ENCODE data around the gene MTF2. TPM values are rescaled to one million over a fixed set of nuclear protein-coding genes. Genes with fewer than 3 reads are reported as not detected.
"Not testable (repeated sequence)": the region's sequence is repeated elsewhere in the genome, so short reads cannot be mapped to it uniquely, and the experiment has no call there.

The MTF2 gene
- total and polyA plus RNA-seq, 3 donors from 2014 or later: 32.2 to 68.3 (median 57.4) TPM

- Histone ChIP-seq H3K27me3 (no peaks in the 10 kb centered on the region), H3K36me3 (ENCODE audit: low read depth, missing control alignments) (no peaks in the 10 kb centered on the region), H3K27ac (no peak overlapping the region), H3K4me3 (no peak overlapping the region), H3K9me3 (no peaks in the 10 kb centered on the region), H3K4me1 (no peaks in the 10 kb centered on the region)
- 35 to 57% methylated on average over 1 of the region's 1 CpG for WGBS, 2 donors
- DNase-seq: no peak
- TF ChIP-seq, protein P1, sequence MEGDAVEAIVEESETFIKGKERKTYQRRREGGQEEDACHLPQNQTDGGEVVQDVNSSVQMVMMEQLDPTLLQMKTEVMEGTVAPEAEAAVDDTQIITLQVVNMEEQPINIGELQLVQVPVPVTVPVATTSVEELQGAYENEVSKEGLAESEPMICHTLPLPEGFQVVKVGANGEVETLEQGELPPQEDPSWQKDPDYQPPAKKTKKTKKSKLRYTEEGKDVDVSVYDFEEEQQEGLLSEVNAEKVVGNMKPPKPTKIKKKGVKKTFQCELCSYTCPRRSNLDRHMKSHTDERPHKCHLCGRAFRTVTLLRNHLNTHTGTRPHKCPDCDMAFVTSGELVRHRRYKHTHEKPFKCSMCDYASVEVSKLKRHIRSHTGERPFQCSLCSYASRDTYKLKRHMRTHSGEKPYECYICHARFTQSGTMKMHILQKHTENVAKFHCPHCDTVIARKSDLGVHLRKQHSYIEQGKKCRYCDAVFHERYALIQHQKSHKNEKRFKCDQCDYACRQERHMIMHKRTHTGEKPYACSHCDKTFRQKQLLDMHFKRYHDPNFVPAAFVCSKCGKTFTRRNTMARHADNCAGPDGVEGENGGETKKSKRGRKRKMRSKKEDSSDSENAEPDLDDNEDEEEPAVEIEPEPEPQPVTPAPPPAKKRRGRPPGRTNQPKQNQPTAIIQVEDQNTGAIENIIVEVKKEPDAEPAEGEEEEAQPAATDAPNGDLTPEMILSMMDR (IDR thresholded peaks at IDR 0.05): no peak
- no peak for TF ChIP-seq POLR2A (IDR thresholded peaks at IDR 0.05)
- intact Hi-C loops (cut with DNase I; ENCODE audit: low total_unique reads): no loop called here
These were observed 93.7 kb downstream of the MTF2 start for GRCh38 chr1:93172778-93173177.

DNA sequence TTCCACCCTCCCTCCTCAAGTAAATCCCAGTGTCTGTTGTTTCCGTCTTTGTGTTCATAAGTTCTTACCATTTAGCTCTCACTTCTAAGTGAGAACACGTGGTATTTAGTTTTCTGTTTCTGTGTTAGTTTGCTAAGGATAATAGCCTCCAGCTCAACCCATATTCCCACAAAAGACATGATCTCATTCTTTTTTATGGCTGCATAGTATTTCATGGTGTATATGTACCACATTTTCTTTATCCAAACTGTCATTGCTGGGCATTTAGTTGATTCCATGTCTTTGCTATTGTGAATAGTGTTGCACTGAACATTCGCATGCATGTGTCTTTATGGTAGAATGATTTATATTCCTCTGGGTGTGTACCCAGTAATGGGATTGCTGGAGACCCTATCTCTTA is 95.6 kb downstream of the MTF2 start:
- intact Hi-C loops (cut with DNase I; ENCODE audit: low total_unique reads); DNase-seq; H3K4me3 ChIP-seq; H3K36me3 ChIP-seq (ENCODE audit: low read depth, missing control alignments); H3K27ac ChIP-seq; H3K4me1 ChIP-seq; H3K9me3 ChIP-seq; H3K27me3 ChIP-seq: not testable (repeated sequence)
- WGBS, 2 donors: 95 to 99% methylated on average over 3 of the region's 3 CpGs

DNA sequence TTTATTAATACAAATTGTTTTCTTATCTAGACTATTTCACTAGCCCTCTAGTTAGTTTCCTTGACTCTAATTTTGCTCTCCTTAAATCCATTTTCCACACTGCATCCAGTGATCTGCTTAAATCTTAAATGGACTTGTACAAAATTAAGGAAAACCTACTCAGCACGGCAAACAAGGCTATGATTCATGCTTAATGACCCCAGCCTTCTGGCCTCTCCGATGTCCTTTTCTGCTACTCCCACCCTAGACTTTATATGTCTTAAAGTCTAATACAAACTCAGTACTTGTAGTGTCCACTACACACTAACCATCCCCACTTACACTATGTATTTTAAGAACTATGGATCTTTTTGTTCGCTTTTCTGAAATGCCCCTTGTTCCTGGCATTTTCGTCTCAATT is 98.9 kb downstream of the MTF2 start:
- Histone ChIP-seq H3K4me3 (peak overlapping the region in 1 of 2 donors; percentile 99), H3K27ac (no peak overlapping the region), H3K4me1 (peaks cover 4% of the 10 kb centered on the region), H3K9me3 (no peaks in the 10 kb centered on the region), H3K36me3 (ENCODE audit: low read depth, missing control alignments) (no peaks in the 10 kb centered on the region), H3K27me3 (no peaks in the 10 kb centered on the region)
- intact Hi-C loops (cut with DNase I; ENCODE audit: low total_unique reads): no loop called here
- TF ChIP-seq, protein P1 (IDR thresholded peaks at IDR 0.05): no peak
- TF ChIP-seq POLR2A (IDR thresholded peaks at IDR 0.05): no peak
- no peak for DNase-seq
- 21 to 27% methylated on average over 4 of the region's 4 CpGs for WGBS, 2 donors

DNA sequence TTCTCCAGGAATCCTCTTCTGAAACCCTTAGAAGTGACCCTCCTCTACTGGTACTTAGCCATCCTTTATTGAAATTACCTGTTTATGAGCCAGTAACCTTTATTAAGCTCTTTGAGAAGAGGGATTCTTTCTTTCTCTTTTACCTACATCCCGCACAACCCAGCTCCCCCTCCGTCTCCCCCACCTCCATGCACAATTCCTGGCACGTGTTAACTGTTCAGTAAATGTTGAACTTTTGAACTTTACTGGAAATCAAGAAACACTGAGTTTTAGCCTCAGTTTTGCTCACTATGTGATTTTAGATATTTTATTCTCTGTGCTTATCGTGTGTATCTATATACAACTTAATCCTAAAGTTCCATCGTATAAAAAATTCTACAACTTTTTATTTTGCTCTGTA is 99.3 kb downstream of the MTF2 start:
- peak overlapping the region in 1 of 2 donors; percentile 99 for H3K4me3 ChIP-seq
- H3K36me3 ChIP-seq (ENCODE audit: low read depth, missing control alignments): no peaks in the 10 kb centered on the region
- no peak overlapping the region for H3K27ac ChIP-seq
- H3K9me3 ChIP-seq: no peaks in the 10 kb centered on the region
- 16 to 19% methylated on average over 5 of the region's 5 CpGs for WGBS, 2 donors
- no peaks in the 10 kb centered on the region for H3K27me3 ChIP-seq
- DNase-seq: no peak
- intact Hi-C loops (cut with DNase I; ENCODE audit: low total_unique reads): no loop called here
- peaks cover 4% of the 10 kb centered on the region for H3K4me1 ChIP-seq
- no peak for TF ChIP-seq POLR2A (IDR thresholded peaks at IDR 0.05)
- TF ChIP-seq, protein P1 (IDR thresholded peaks at IDR 0.05): no peak

DNA sequence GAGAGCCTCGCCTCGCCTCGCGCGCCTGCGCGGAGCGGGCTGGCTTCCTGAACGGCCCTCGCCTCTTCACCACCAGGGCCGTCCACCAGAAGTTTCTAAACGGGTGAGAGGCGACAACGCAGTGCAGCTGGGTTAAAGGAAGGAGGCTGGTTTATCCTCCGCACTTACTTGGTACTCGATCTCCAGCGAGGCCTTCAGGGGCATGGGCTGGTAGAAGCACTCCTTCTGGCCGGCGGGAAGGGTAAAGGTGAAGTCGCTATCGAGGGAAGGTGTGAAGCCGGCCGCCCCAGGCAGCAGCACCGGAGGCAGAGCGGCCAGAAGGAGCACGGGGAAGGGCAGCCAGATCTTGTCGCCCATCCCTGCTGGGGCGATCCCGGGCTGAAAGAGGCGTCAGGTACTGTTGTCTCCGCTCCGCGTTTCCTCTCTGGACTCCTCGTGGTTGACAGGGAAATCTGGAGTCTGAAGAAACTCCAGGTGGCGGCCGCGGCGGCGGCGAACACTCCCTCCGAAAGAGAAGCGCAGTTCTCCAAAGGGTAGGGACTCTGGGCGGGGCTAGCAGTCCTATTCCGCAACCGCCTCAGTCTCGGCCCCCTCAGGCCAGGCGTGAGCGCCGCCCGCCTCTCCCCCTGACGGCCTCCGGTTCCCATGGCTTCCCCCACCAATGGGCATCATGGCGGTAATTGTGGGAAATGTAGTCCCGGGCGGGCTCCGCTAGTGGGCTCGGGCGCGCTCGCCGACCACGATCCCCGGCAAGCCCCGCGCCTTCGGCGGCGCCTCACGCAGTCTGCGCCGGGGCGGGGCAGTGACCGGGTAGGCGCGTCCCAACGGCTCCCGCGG is 101.0 kb downstream of the MTF2 start, which contains the start of gene TMED5:
Gene TMED5 (minus strand): TSS at position 528 of the 837 bp plus-strand sequence. CDS start 171 bp downstream, at position 357.
- Histone ChIP-seq H3K4me3 (peak within 1 kb of the TSS; percentile 90 to 99), H3K4me1 (peaks cover 4% of the 10 kb centered on the region), H3K36me3 (ENCODE audit: low read depth, missing control alignments) (no peaks in the 10 kb centered on the region), H3K27me3 (no peaks in the 10 kb centered on the region), H3K9me3 (no peaks in the 10 kb centered on the region), H3K27ac (peak within 1 kb of the TSS; percentile 98)
- intact Hi-C loops (cut with DNase I; ENCODE audit: low total_unique reads): no loop called here
- WGBS, 2 donors: 0% methylated on average over 7 to 73 of the region's 78 CpGs
- peak; percentile 63 for TF ChIP-seq POLR2A (IDR thresholded peaks at IDR 0.05)
- TF ChIP-seq, protein P1 (IDR thresholded peaks at IDR 0.05): peak; percentile 15 to 20 (median 16)
- peak; percentile 98 for DNase-seq

Data from testis (tissue), 3 donors.